Natural killer cell (primary cell): Measurements from ENCODE around the gene PDE6H. TPM values are rescaled to one million over a fixed set of nuclear protein-coding genes. Genes with fewer than 3 reads are reported as not detected.

Source experiments
- ATAC-seq, 3 donors: fragments of 150-1000 bp in 2 of 3; fragments of 200-7000 bp in 1 of 3; cut with Tn5 transposase; 1 replicate in 1 of 3; 2 replicates in 2 of 3; pipeline ENCODE4 v1.10.0; 2021; ENCODE audit warnings: mild to moderate bottlenecking in 2 of 3, moderate library complexity in 2 of 3
- DNase-seq, 2 donors: peaks; one replicate each; pipeline versions ENCODE4 v3.0.0 to v3.0.0-alpha.2; 2013 to 2021; ENCODE audit warnings: mixed read lengths in 1 of 2
- H3K27ac ChIP-seq: one replicate; pipeline ENCODE4 v1.5.1; 2013; ENCODE audit warnings: mild to moderate bottlenecking, low read length
- H3K27me3 ChIP-seq: one replicate; pipeline ENCODE4 v1.6.1; 2013; ENCODE audit warnings: low read length; ENCODE audit not compliant: control insufficient read depth, insufficient read depth
- H3K36me3 ChIP-seq: one replicate; pipeline ENCODE4 v1.6.1; 2013; ENCODE audit warnings: low read length; ENCODE audit not compliant: control insufficient read depth, insufficient read depth
- H3K4me1 ChIP-seq: one replicate; pipeline ENCODE4 v1.6.1; 2013; ENCODE audit warnings: low read length; ENCODE audit not compliant: control insufficient read depth, insufficient read depth
- H3K4me3 ChIP-seq: one replicate; pipeline ENCODE4 v1.5.1; 2013; ENCODE audit warnings: low read length
- H3K9me3 ChIP-seq: one replicate; pipeline ENCODE4 v1.6.1; 2013; ENCODE audit warnings: low read length; ENCODE audit not compliant: control insufficient read depth, insufficient read depth
- H3K27ac Mint-ChIP-seq, 2 donors: one replicate each; pipeline ENCODE4 v1.8.0; 2022; ENCODE audit warnings: mild to moderate bottlenecking in 2 of 2, mixed read lengths in 2 of 2, moderate library complexity in 1 of 2
- H3K27me3 Mint-ChIP-seq, 2 donors: one replicate each; pipeline ENCODE4 v1.8.0; 2022; ENCODE audit warnings: low read depth in 2 of 2, mixed read lengths in 2 of 2
- H3K36me3 Mint-ChIP-seq: one replicate; pipeline ENCODE4 v1.8.0; 2022; ENCODE audit warnings: mixed read lengths
- H3K4me1 Mint-ChIP-seq, 2 donors: one replicate each; pipeline ENCODE4 v1.8.0; 2022; ENCODE audit warnings: mixed read lengths in 2 of 2
- H3K4me3 Mint-ChIP-seq: one replicate; pipeline ENCODE4 v1.8.0; 2022; ENCODE audit warnings: mild to moderate bottlenecking, moderate library complexity, mixed read lengths
- H3K9me3 Mint-ChIP-seq, 2 donors: one replicate each; pipeline ENCODE4 v1.8.0; 2022; ENCODE audit warnings: mixed read lengths in 2 of 2
- WGBS: methylation state at CpG from one replicate; pipeline ENCODE4 v1.1.7; 2013; ENCODE audit warnings: missing lambda C conversion rate; ENCODE audit not compliant: insufficient coverage; 5-methylcytosine and 5-hydroxymethylcytosine counted together
- intact Hi-C: fragments of 100-400 bp; cut with micrococcal nuclease; formaldehyde crosslinking; loops from one replicate; pipeline ENCODE4 v1.14.2; 2022
- total RNA-seq, 4 donors: library from RNA; stranded (reverse); fragments of 120-200 nt in 1 of 4; gene quantifications; one replicate each; pipeline versions ENCODE4 v1.2.3 to v1.2.4, GENCODE V29; 2013 to 2022
- TF ChIP-seq, protein P1 (sequence below): fragments of 200-600 bp; IDR thresholded peaks from one replicate; pipeline ENCODE4 v1.8.0; 2022; ENCODE audit warnings: antibody characterized with exemption

Gene PDE6H
- total RNA-seq, 3 donors from 2014 or later (not counting 1 experiment from before 2014, with no cell fraction given), result not detected

DNA sequence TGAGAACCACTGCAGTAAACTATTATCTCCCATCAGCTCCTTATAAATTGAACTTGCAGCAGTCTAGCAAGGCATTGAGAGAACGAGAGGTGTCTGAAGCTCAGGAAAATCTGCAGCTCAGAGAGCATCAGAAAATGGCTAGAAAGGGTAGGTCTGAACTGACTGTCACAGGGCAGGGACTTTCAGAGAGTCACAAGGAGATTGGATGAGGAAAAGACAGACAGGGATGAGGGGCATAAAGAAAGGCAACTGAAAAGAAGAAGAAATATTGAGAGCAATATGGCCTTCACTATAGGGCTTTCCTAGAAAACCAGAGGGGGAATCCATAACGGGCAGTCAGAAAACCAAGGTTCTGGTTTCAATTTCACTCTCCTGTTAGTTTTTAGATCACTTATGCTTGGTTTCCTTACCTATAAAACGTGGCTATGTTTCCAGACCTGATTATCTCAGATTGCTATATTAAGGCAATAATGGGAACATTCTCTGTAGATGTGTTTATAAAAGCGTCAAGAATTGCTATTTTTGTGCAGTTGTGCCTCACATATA is 40.9 kb downstream of the PDE6H start:
- no peaks in the 10 kb centered on the region for H3K4me1 ChIP-seq
- WGBS, result 61% methylated on average over 4 of the region's 4 CpGs
- ATAC-seq, result no peak

DNA sequence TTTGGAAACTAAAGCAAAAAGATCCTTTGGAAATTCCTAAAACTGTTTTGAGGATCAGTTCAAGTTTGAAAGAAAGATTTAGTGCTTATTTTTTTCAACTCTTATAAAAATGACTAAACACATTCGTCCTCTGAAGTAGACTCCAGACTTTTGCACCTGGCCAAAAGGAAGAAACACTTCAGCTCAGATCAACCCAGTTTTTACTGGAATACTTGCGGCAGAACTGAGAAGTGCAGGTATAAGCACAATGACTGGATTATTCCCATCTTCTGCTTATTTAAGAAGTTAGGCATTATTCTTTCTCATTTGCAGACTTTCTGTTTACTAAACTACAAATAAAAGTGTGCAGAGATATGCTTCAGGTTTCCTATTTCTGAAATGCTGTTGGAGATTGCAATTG is 41.9 kb downstream of the PDE6H start:
- intact Hi-C loops, result no loop called here
- Mint-ChIP-seq H3K9me3 (no peaks in the 10 kb centered on the region), H3K4me1 (no peaks in the 10 kb centered on the region), H3K27me3 (peaks cover 17 to 36% of the 10 kb centered on the region in 2 donors), H3K4me3 (no peak overlapping the region), H3K27ac (no peak overlapping the region), H3K36me3 (no peaks in the 10 kb centered on the region)
- H3K27ac ChIP-seq, result no peak overlapping the region
- DNase-seq (no peak), ATAC-seq (no peak)
- no peak overlapping the region for H3K4me3 ChIP-seq
- H3K36me3 ChIP-seq, result no peaks in the 10 kb centered on the region
- WGBS, result 82% methylated on average over 2 of the region's 2 CpGs
- TF ChIP-seq, protein P1, sequence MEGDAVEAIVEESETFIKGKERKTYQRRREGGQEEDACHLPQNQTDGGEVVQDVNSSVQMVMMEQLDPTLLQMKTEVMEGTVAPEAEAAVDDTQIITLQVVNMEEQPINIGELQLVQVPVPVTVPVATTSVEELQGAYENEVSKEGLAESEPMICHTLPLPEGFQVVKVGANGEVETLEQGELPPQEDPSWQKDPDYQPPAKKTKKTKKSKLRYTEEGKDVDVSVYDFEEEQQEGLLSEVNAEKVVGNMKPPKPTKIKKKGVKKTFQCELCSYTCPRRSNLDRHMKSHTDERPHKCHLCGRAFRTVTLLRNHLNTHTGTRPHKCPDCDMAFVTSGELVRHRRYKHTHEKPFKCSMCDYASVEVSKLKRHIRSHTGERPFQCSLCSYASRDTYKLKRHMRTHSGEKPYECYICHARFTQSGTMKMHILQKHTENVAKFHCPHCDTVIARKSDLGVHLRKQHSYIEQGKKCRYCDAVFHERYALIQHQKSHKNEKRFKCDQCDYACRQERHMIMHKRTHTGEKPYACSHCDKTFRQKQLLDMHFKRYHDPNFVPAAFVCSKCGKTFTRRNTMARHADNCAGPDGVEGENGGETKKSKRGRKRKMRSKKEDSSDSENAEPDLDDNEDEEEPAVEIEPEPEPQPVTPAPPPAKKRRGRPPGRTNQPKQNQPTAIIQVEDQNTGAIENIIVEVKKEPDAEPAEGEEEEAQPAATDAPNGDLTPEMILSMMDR, result no peak
- H3K4me1 ChIP-seq, result no peaks in the 10 kb centered on the region
- no peaks in the 10 kb centered on the region for H3K27me3 ChIP-seq
- H3K9me3 ChIP-seq, result no peaks in the 10 kb centered on the region

More for the DNA sequence above, 40.9 kb downstream of the PDE6H start:
- Histone ChIP-seq H3K27ac (no peak overlapping the region), H3K36me3 (no peaks in the 10 kb centered on the region), H3K9me3 (no peaks in the 10 kb centered on the region), H3K4me3 (no peak overlapping the region), H3K27me3 (no peaks in the 10 kb centered on the region)
- intact Hi-C loops, result no loop called here
- Mint-ChIP-seq H3K36me3 (no peaks in the 10 kb centered on the region), H3K27ac (no peak overlapping the region), H3K9me3 (no peaks in the 10 kb centered on the region), H3K4me3 (no peak overlapping the region), H3K4me1 (no peaks in the 10 kb centered on the region), H3K27me3 (peaks cover 21 to 31% of the 10 kb centered on the region in 2 donors)
- DNase-seq, result no peak
- TF ChIP-seq, protein P1, result no peak

- no peaks in the 10 kb centered on the region for H3K9me3 Mint-ChIP-seq
- TF ChIP-seq, protein P1, result no peak
- Histone ChIP-seq H3K4me1 (no peaks in the 10 kb centered on the region), H3K27ac (no peak overlapping the region), H3K27me3 (no peaks in the 10 kb centered on the region), H3K36me3 (no peaks in the 10 kb centered on the region), H3K9me3 (no peaks in the 10 kb centered on the region), H3K4me3 (no peak overlapping the region)
- H3K4me1 Mint-ChIP-seq, result no peaks in the 10 kb centered on the region
- peaks cover 14 to 40% of the 10 kb centered on the region in 2 donors for H3K27me3 Mint-ChIP-seq
- ATAC-seq (no peak), DNase-seq (no peak)
- intact Hi-C loops, result no loop called here
- H3K27ac Mint-ChIP-seq, result no peak overlapping the region
- 70% methylated on average over 1 of the region's 1 CpG for WGBS
- no peak overlapping the region for H3K4me3 Mint-ChIP-seq
- H3K36me3 Mint-ChIP-seq, result no peaks in the 10 kb centered on the region
Observed at GRCh38 chr12:15015121-15015520, 42.3 kb downstream of the PDE6H start.

DNA sequence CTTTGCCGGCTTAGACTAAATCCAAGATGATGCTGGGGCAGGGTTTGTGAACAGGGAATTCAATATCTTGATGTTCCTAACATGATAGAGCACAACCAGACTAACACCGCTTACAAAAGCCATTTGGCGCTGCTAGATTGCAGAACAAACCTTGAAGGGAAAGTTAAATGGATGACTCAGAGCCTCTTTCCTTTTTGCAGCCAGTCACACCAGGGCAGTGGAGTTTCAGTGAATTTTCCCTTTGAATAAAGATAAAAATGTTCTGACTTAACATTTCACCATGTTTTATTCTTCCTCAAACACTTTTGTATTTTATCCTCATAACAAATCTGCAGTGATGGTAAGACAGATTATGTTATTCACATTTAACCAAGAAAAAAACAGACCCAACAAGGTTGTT is 47.3 kb downstream of the PDE6H start:
- Histone ChIP-seq H3K4me3 (no peak overlapping the region), H3K36me3 (no peaks in the 10 kb centered on the region), H3K9me3 (no peaks in the 10 kb centered on the region), H3K27ac (no peak overlapping the region), H3K4me1 (no peaks in the 10 kb centered on the region), H3K27me3 (no peaks in the 10 kb centered on the region)
- 92% methylated on average over 3 of the region's 3 CpGs for WGBS
- Mint-ChIP-seq H3K4me1 (no peaks in the 10 kb centered on the region), H3K9me3 (no peaks in the 10 kb centered on the region), H3K4me3 (no peak overlapping the region), H3K36me3 (no peaks in the 10 kb centered on the region), H3K27me3 (peaks cover 11 to 49% of the 10 kb centered on the region in 2 donors), H3K27ac (no peak overlapping the region)
- intact Hi-C loops, result no loop called here
- DNase-seq, result no peak
- TF ChIP-seq, protein P1, result no peak
- ATAC-seq, result no peak
